MCF 10A (cell line): ENCODE measurements around the gene TWIST2. TPM values are rescaled to one million over a fixed set of nuclear protein-coding genes. Genes with fewer than 3 reads are reported as not detected.

Source experiments
- BruUV-seq: library from RNA; stranded (reverse); fragments of 400-500 nt; replicated peaks from 2 replicates; lab custom pipeline; 2021; lab: Mats Ljungman, UMichigan
- CTCF ChIA-PET: fragments of 300-600 bp; sonication (Branson Sonifier 250); formaldehyde crosslinking; extraction: SDS; loops from one replicate; lab custom pipeline; 2021; ENCODE audit warnings: antibody characterized with exemption, inconsistent platforms; lab: Yijun Ruan, JAX
- POLR2A ChIA-PET: fragments of 300-600, 350-650 bp; sonication (Branson Sonifier 250); formaldehyde crosslinking; extraction: SDS; loops from one replicate; lab custom pipeline; 2020; ENCODE audit warnings: antibody characterized with exemption, inconsistent platforms; lab: Yijun Ruan, JAX
- DNase-seq: peaks from one replicate; pipeline ENCODE4 v3.0.0-alpha.2; 2018; ENCODE audit not compliant: unreplicated experiment
- H3K27ac Mint-ChIP-seq: one replicate; pipeline ENCODE4 v1.8.0; 2022; ENCODE audit warnings: mild to moderate bottlenecking, low read depth, mixed read lengths; ENCODE audit not compliant: unreplicated experiment
- H3K27me3 Mint-ChIP-seq: one replicate; pipeline ENCODE4 v1.8.0; 2022; ENCODE audit warnings: mixed read lengths; ENCODE audit not compliant: insufficient read depth, unreplicated experiment
- H3K36me3 Mint-ChIP-seq: one replicate; pipeline ENCODE4 v1.8.0; 2022; ENCODE audit warnings: mild to moderate bottlenecking, moderate library complexity, mixed read lengths; ENCODE audit not compliant: insufficient read depth, unreplicated experiment
- H3K4me1 Mint-ChIP-seq: one replicate; pipeline ENCODE4 v1.8.0; 2022; ENCODE audit warnings: mixed read lengths; ENCODE audit not compliant: insufficient read depth, unreplicated experiment
- H3K4me3 Mint-ChIP-seq: one replicate; pipeline ENCODE4 v1.8.0; 2022; ENCODE audit warnings: mild to moderate bottlenecking, moderate library complexity, mixed read lengths; ENCODE audit not compliant: unreplicated experiment
- H3K9me3 Mint-ChIP-seq: one replicate; pipeline ENCODE4 v1.8.0; 2022; ENCODE audit warnings: mixed read lengths; ENCODE audit not compliant: unreplicated experiment
- CTCF ChIP-seq: fragments of 200-600 bp; IDR thresholded peaks from one replicate; pipeline ENCODE4 v1.8.0; 2022; ENCODE audit warnings: antibody characterized with exemption, mild to moderate bottlenecking; ENCODE audit not compliant: unreplicated experiment
- intact Hi-C: fragments of 100-400 bp; cut with micrococcal nuclease; formaldehyde crosslinking; loops from 2 replicates; pipeline ENCODE4 v1.14.1; 2022
- total RNA-seq: library from RNA; stranded (reverse); gene quantifications from 2 replicates; pipeline ENCODE4 v1.2.3, GENCODE V29; 2022

The TWIST2 gene
- total RNA-seq, 1 experiment from 2014 or later = 30.2 TPM

GRCh38 chr2:238894226-238894949 is 46.5 kb downstream of the TWIST2 start:
- BruUV-seq = no TSS peak
- DNase-seq = no peak
- ChIA-PET CTCF (interaction anchor here (0.6 to 1.1 kb wide), 3 partner anchors 12 to 1435 kb away, joined by 3 to 4 read pairs (median 3); no protein-coding TSS in a partner anchor), POLR2A (no interaction called here)
- no peaks in the 10 kb centered on the region for H3K27me3 Mint-ChIP-seq
- intact Hi-C loops = no loop called here
- H3K4me3 Mint-ChIP-seq = no peak overlapping the region
- peaks cover 26% of the 10 kb centered on the region for H3K36me3 Mint-ChIP-seq
- TF ChIP-seq CTCF = no peak
- no peaks in the 10 kb centered on the region for H3K9me3 Mint-ChIP-seq
- H3K27ac Mint-ChIP-seq = no peak overlapping the region
- H3K4me1 Mint-ChIP-seq = peaks cover 7% of the 10 kb centered on the region

- H3K27me3 Mint-ChIP-seq = no peaks in the 10 kb centered on the region
- ChIA-PET POLR2A (no interaction called here), CTCF (interaction anchor here (0.6 to 1.1 kb wide), 3 partner anchors 12 to 1436 kb away, joined by 3 to 4 read pairs (median 3); no protein-coding TSS in a partner anchor)
- no TSS peak for BruUV-seq
- no peak for DNase-seq
- intact Hi-C loops = no loop called here
- no peak overlapping the region for H3K27ac Mint-ChIP-seq
- H3K9me3 Mint-ChIP-seq = no peaks in the 10 kb centered on the region
- H3K36me3 Mint-ChIP-seq = peaks cover 26% of the 10 kb centered on the region
- H3K4me3 Mint-ChIP-seq = no peak overlapping the region
- TF ChIP-seq CTCF = no peak
- peaks cover 7% of the 10 kb centered on the region for H3K4me1 Mint-ChIP-seq
Observed at GRCh38 chr2:238894950-238895298, 47.0 kb downstream of the TWIST2 start.

GRCh38 chr2:238895361-238895882 is 47.5 kb downstream of the TWIST2 start:
- POLR2A ChIA-PET = no interaction called here
- no peaks in the 10 kb centered on the region for H3K27me3 Mint-ChIP-seq
- H3K36me3 Mint-ChIP-seq = peaks cover 26% of the 10 kb centered on the region
- DNase-seq = no peak
- intact Hi-C loops = no loop called here
- H3K9me3 Mint-ChIP-seq = no peaks in the 10 kb centered on the region
- no peak overlapping the region for H3K27ac Mint-ChIP-seq
- CTCF ChIA-PET = no interaction called here
- peaks cover 11% of the 10 kb centered on the region for H3K4me1 Mint-ChIP-seq
- TF ChIP-seq CTCF = no peak
- no TSS peak for BruUV-seq
- H3K4me3 Mint-ChIP-seq = no peak overlapping the region

GRCh38 chr2:238895891-238896600 is 48.2 kb downstream of the TWIST2 start:
- intact Hi-C loops = no loop called here
- Mint-ChIP-seq H3K36me3 (peaks cover 26% of the 10 kb centered on the region), H3K27ac (no peak overlapping the region), H3K27me3 (no peaks in the 10 kb centered on the region), H3K4me3 (no peak overlapping the region), H3K9me3 (no peaks in the 10 kb centered on the region), H3K4me1 (peaks cover 17% of the 10 kb centered on the region)
- no peak for DNase-seq
- no TSS peak for BruUV-seq
- CTCF ChIA-PET = no interaction called here
- TF ChIP-seq CTCF = no peak
- POLR2A ChIA-PET = no interaction called here
